SK-N-SH (cell line): ENCODE measurements around the gene KRT35. TPM values are rescaled to one million over a fixed set of nuclear protein-coding genes. Genes with fewer than 3 reads are reported as not detected.

Source experiments
- CTCF ChIA-PET: fragments of 300-600, 350-600 bp; formaldehyde crosslinking; extraction: SDS; loops from one replicate; lab custom pipeline; 2021; lab: Yijun Ruan, JAX
- POLR2A ChIA-PET: fragments of 350-600 bp; sonication (Branson Sonifier 250); formaldehyde crosslinking; extraction: SDS; loops from one replicate; lab custom pipeline; 2020; ENCODE audit warnings: antibody characterized with exemption, inconsistent platforms; lab: Yijun Ruan, JAX
- DNase-seq: peaks from one replicate; pipeline ENCODE4 v3.0.0; 2012
- H2AFZ ChIP-seq: fragments of 200-600 bp; sonication (generic); 2 replicates; pipeline ENCODE4 v1.8.1; 2016; ENCODE audit warnings: antibody characterized with exemption, mild to moderate bottlenecking, low read depth
- H3F3A ChIP-seq: fragments of 200-600 bp; sonication (generic); replicated peaks from 2 replicates; pipeline ENCODE3; 2016; ENCODE audit warnings: antibody characterized with exemption, mild to moderate bottlenecking; ENCODE audit not compliant: insufficient read depth
- H3K27ac ChIP-seq, 2 experiments: fragments of 200-500 bp in 1 of 2; fragments of 200-600 bp in 1 of 2; sonication (Bioruptor generic) in 1 of 2; sonication (generic), shearing (Covaris generic) in 1 of 2; 2 replicates each; pipeline versions ENCODE4 v1.5.1 to v1.6.1; 2014 to 2016; ENCODE audit warnings: low read depth in 2 of 2, inconsistent platforms in 1 of 2, low read length in 1 of 2, mild to moderate bottlenecking in 1 of 2, mixed read lengths in 1 of 2
- H3K27me3 ChIP-seq: fragments of 200-600 bp; sonication (generic), shearing (Covaris generic); 2 replicates; pipeline ENCODE4 v1.6.1; 2016; ENCODE audit warnings: mixed run types; ENCODE audit not compliant: insufficient read depth
- H3K36me3 ChIP-seq, 2 experiments: fragments of 200-500 bp in 1 of 2; fragments of 200-600 bp in 1 of 2; sonication (Bioruptor generic) in 1 of 2; sonication (generic) in 1 of 2; replicated peaks in 1 of 2; 2 replicates each; pipeline versions ENCODE3 to v1.5.1; 2014 to 2016; ENCODE audit warnings: low read length in 1 of 2, mild to moderate bottlenecking in 1 of 2; ENCODE audit not compliant: insufficient read depth in 2 of 2, control insufficient read depth in 1 of 2
- H3K4me1 ChIP-seq, 2 experiments: fragments of 200-500 bp in 1 of 2; fragments of 200-600 bp in 1 of 2; sonication (Bioruptor generic) in 1 of 2; sonication (generic), shearing (Covaris generic) in 1 of 2; 2 replicates each; pipeline versions ENCODE4 v1.5.1 to v1.6.1; 2014 to 2016; ENCODE audit warnings: low read depth in 1 of 2, low read length in 1 of 2, mixed run types in 1 of 2; ENCODE audit not compliant: insufficient read depth in 2 of 2, control insufficient read depth in 1 of 2
- H3K4me2 ChIP-seq: fragments of 200-600 bp; sonication (generic), shearing (Covaris generic); 2 replicates; pipeline ENCODE4 v1.6.1; 2017; ENCODE audit warnings: mixed run types
- H3K4me3 ChIP-seq, 2 experiments: fragments of 200-500 bp in 1 of 2; fragments of 200-600 bp in 1 of 2; sonication (Bioruptor generic) in 1 of 2; sonication (generic), shearing (Covaris generic) in 1 of 2; 2 replicates each; pipeline versions ENCODE4 v1.5.1 to v1.8.1; 2014 to 2016; ENCODE audit warnings: low read depth in 2 of 2, inconsistent platforms in 1 of 2, low read length in 1 of 2, mild to moderate bottlenecking in 1 of 2, mixed read lengths in 1 of 2, moderate library complexity in 1 of 2
- H3K79me2 ChIP-seq: fragments of 200-600 bp; sonication (generic); 2 replicates; pipeline ENCODE4 v1.8.1; 2017; ENCODE audit warnings: mild to moderate bottlenecking; ENCODE audit not compliant: insufficient read depth
- H3K9ac ChIP-seq: fragments of 200-600 bp; sonication (generic); 2 replicates; pipeline ENCODE4 v1.6.1; 2017; ENCODE audit warnings: mixed run types
- H3K9me2 ChIP-seq: fragments of 200-600 bp; sonication (generic); 2 replicates; pipeline ENCODE4 v1.6.1; 2017; ENCODE audit warnings: mixed run types
- H3K9me3 ChIP-seq: fragments of 200-600 bp; sonication (generic); 2 replicates; pipeline ENCODE4 v1.6.1; 2017; ENCODE audit warnings: mixed run types, mild to moderate bottlenecking, moderate library complexity
- H4K20me1 ChIP-seq: fragments of 200-600 bp; sonication (generic); 2 replicates; pipeline ENCODE4 v1.6.1; 2017; ENCODE audit warnings: mild to moderate bottlenecking, mixed run types; ENCODE audit not compliant: insufficient read depth
- CTCF ChIP-seq: fragments of 200-600 bp; sonication (generic); IDR thresholded peaks from 2 replicates; pipeline ENCODE4 v1.6.1; 2017; ENCODE audit warnings: antibody characterized with exemption, mild to moderate bottlenecking, moderate library complexity
- ELF1 ChIP-seq: IDR thresholded peaks from 2 replicates; pipeline ENCODE4 v1.4.0; 2012
- EP300 ChIP-seq, 2 experiments: IDR thresholded peaks; 2 replicates each; pipeline versions ENCODE4 v1.4.0 to v1.6.1; 2012; ENCODE audit warnings: borderline replicate concordance in 1 of 2, low read depth in 1 of 2, low read length in 1 of 2
- FOXM1 ChIP-seq: IDR thresholded peaks from 2 replicates; pipeline ENCODE4 v1.4.0; 2012; ENCODE audit warnings: low read depth, mild to moderate bottlenecking
- GATA2 ChIP-seq: sonication (generic); formaldehyde crosslinking; IDR thresholded peaks from 2 replicates; pipeline ENCODE4 v1.5.0; 2020; ENCODE audit warnings: mild to moderate bottlenecking, missing genetic modification reagents
- MAX ChIP-seq: IDR thresholded peaks from 2 replicates; pipeline ENCODE4 v1.4.0; 2012; ENCODE audit warnings: low read depth
- NFIC ChIP-seq: IDR thresholded peaks from 2 replicates; pipeline ENCODE4 v1.4.0; 2012; ENCODE audit warnings: borderline replicate concordance
- REST ChIP-seq: IDR thresholded peaks from 2 replicates; pipeline ENCODE4 v1.6.1; 2012; ENCODE audit warnings: mild to moderate bottlenecking, low read depth, low read length, moderate library complexity
- SIN3A ChIP-seq: IDR thresholded peaks from 2 replicates; pipeline ENCODE4 v1.6.1; 2012; ENCODE audit warnings: low read depth, mild to moderate bottlenecking, low read length, moderate library complexity, borderline replicate concordance
- TAF1 ChIP-seq: IDR thresholded peaks from 2 replicates; pipeline ENCODE4 v1.6.1; 2012; ENCODE audit warnings: low read depth, mild to moderate bottlenecking, low read length, moderate library complexity, borderline replicate concordance
- TCF12 ChIP-seq: IDR thresholded peaks from 2 replicates; pipeline ENCODE4 v1.4.0; 2012
- YY1 ChIP-seq: IDR thresholded peaks from 2 replicates; pipeline ENCODE4 v1.4.0; 2012; ENCODE audit warnings: low read depth, mild to moderate bottlenecking
- ZBTB33 ChIP-seq: IDR thresholded peaks from 2 replicates; pipeline ENCODE4 v1.4.0; 2012; ENCODE audit warnings: low read depth, borderline replicate concordance
- WGBS: methylation state at CpG from one replicate; pipeline ENCODE4 v1.1.6; 2017; ENCODE audit warnings: low lambda C conversion rate; 5-methylcytosine and 5-hydroxymethylcytosine counted together
- polyA plus RNA-seq, 3 experiments: library from polyadenylated mRNA; depleted of rRNA; stranded (reverse); fragments of >200 nt; gene quantifications; 2 replicates each; pipeline ENCODE4 v1.2.3, GENCODE V29; 2012

The KRT35 gene
- polyA plus RNA-seq (2012; rRNA removed) = not detected in 2 replicates
- polyA plus RNA-seq (2012; cell fraction: cytosol; rRNA removed) = not detected in 2 replicates
- polyA plus RNA-seq (2012; cell fraction: nucleus; rRNA removed) = not detected in 2 replicates

- ChIA-PET POLR2A (no interaction called here), CTCF (interaction anchor here (1.3 to 1.4 kb wide), 2 partner anchors 31 to 68 kb away, joined by 3 to 9 read pairs; no protein-coding TSS in a partner anchor)
- Histone ChIP-seq H3K9me3 (no peaks in the 10 kb centered on the region), H3K4me2 (no peak within 1 kb of the TSS), H3K9me2 (no peaks in the 10 kb centered on the region), H3K36me3 (no peaks in the 10 kb centered on the region), H3K27ac (no peak within 1 kb of the TSS), H3K4me1 (peaks cover 0 to 14% of the 10 kb centered on the region in 2 experiments; a peak in 1 of 4 replicates), H3K4me3 (no peak within 1 kb of the TSS), H3F3A (no peaks in the 10 kb centered on the region), H4K20me1 (no peaks in the 10 kb centered on the region), H2AFZ (no peak within 1 kb of the TSS), H3K9ac (no peak within 1 kb of the TSS), H3K79me2 (no peaks in the 10 kb centered on the region), H3K27me3 (no peaks in the 10 kb centered on the region)
- TF ChIP-seq GATA2 (no peak), EP300 (IDR thresholded peaks at IDR 0.05; ENCODE audit: borderline replicate concordance in 1 of 2, low read depth in 1 of 2, low read length in 1 of 2) (no peak), MAX (no peak), ELF1 (no peak), YY1 (no peak), FOXM1 (no peak), TCF12 (no peak), NFIC (no peak), ZBTB33 (no peak), SIN3A (no peak)
- WGBS = 78% methylated on average over 1 of the region's 2 CpGs
- no peak for DNase-seq
Measured at GRCh38 chr17:41481036-41481435, at the start of gene KRT35. Gene KRT35 (minus strand): TSS chr17:41481151. CDS start chr17:41481097, 54 bp downstream.

- H3K27ac ChIP-seq = peak overlapping the region; percentile 94 to 99
- peak overlapping the region; percentile 64 for H3K4me2 ChIP-seq
- peak; percentile 78 for TF ChIP-seq REST
- peak; percentile 46; the same call in 1 of the 2 replicates for TF ChIP-seq TAF1
- TF ChIP-seq MAX = peak; percentile 72; the same call in 1 of the 2 replicates
- no peak for TF ChIP-seq CTCF
- 0 out of 2 replicates have a peak, but pooled peaks have one; percentile 64 for TF ChIP-seq ZBTB33
Measured at GRCh38 chr17:41530062-41531048, 49.4 kb upstream of the KRT35 start.

More at GRCh38 chr17:41530062-41531048, 49.4 kb upstream of the KRT35 start:
- Histone ChIP-seq H3K9me3 (no peaks in the 10 kb centered on the region), H3K9me2 (no peaks in the 10 kb centered on the region), H3K79me2 (no peaks in the 10 kb centered on the region), H4K20me1 (no peaks in the 10 kb centered on the region), H3K4me3 (no peak overlapping the region), H3F3A (peaks cover 17% of the 10 kb centered on the region), H3K27me3 (no peaks in the 10 kb centered on the region), H3K4me1 (peaks cover 24 to 38% of the 10 kb centered on the region in 2 experiments), H3K36me3 (no peaks in the 10 kb centered on the region), H3K9ac (peak overlapping the region; percentile 52), H2AFZ (peak overlapping the region; percentile 10; the same call in 1 of the 2 replicates)
- ChIA-PET POLR2A (interaction anchor here (0.7 to 2.8 kb wide), 10 partner anchors 10 to 159 kb away, joined by 3 to 30 read pairs (median 6); partner anchors contain the start of genes EIF1 and KRT15), CTCF (interaction anchor here (0.6 to 10.6 kb wide), 11 partner anchors 7 to 158 kb away, joined by 3 to 144 read pairs (median 5); partner anchors contain the start of gene EIF1)
- 20% methylated on average over 8 of the region's 8 CpGs for WGBS
- DNase-seq = peak; percentile 93
